PC-3 (cell line): ENCODE measurements around the gene KCTD11. TPM values are rescaled to one million over a fixed set of nuclear protein-coding genes. Genes with fewer than 3 reads are reported as not detected.
"Not testable (repeated sequence)": the region's sequence is repeated elsewhere in the genome, so short reads cannot be mapped to it uniquely, and the experiment has no call there.

Experiments used
- ATAC-seq: fragments of 200-7000 bp; cut with Tn5 transposase; 2 replicates; pipeline ENCODE4 v1.9.1; 2020; ENCODE audit warnings: mild to moderate bottlenecking, moderate library complexity
- BruUV-seq: library from RNA; stranded (reverse); fragments of 400-500 nt; replicated peaks from 2 replicates; lab custom pipeline; 2021; lab: Mats Ljungman, UMichigan
- CTCF ChIA-PET: fragments of 300-600 bp; sonication (Branson Sonifier 250); formaldehyde crosslinking; loops from one replicate; lab custom pipeline; 2022; ENCODE audit warnings: antibody characterized with exemption; lab: Charles Lee
- POLR2A ChIA-PET: fragments of 300-600 bp; sonication (Branson Sonifier 250); formaldehyde crosslinking; loops from one replicate; lab custom pipeline; 2022; ENCODE audit warnings: antibody characterized with exemption; ENCODE audit not compliant: unreplicated experiment; lab: Charles Lee
- DNase-seq: peaks from one replicate; pipeline ENCODE4 v3.0.0-alpha.2; 2015
- H2AFZ ChIP-seq: fragments of 300-600 bp; sonication (generic); 2 replicates; pipeline ENCODE4 v1.6.0; 2016; ENCODE audit warnings: antibody characterized with exemption, low read length
- H3F3A ChIP-seq: fragments of 300-600 bp; sonication (generic); one replicate; pipeline ENCODE4 v1.6.0; 2017; ENCODE audit warnings: antibody characterized with exemption, low read length, control low read depth, mild to moderate bottlenecking; ENCODE audit not compliant: unreplicated experiment
- H3K27ac ChIP-seq: fragments of 300-600 bp; sonication (generic); 2 replicates; pipeline ENCODE4 v1.5.1; 2016; ENCODE audit warnings: mild to moderate bottlenecking, low read length
- H3K27me3 ChIP-seq: fragments of 300-600 bp; sonication (generic); 2 replicates; pipeline ENCODE4 v1.6.1; 2016; ENCODE audit warnings: low read length, mixed read lengths
- H3K36me3 ChIP-seq: fragments of 300-600 bp; sonication (generic); 2 replicates; pipeline ENCODE4 v1.6.1; 2016; ENCODE audit warnings: low read depth, mixed run types, low read length, mixed read lengths
- H3K4me1 ChIP-seq: fragments of 300-600 bp; sonication (generic); 2 replicates; pipeline ENCODE4 v1.5.1; 2016; ENCODE audit warnings: low read length; ENCODE audit not compliant: insufficient read depth
- H3K4me2 ChIP-seq: fragments of 300-600 bp; sonication (generic); 2 replicates; pipeline ENCODE4 v1.6.0; 2016; ENCODE audit warnings: low read length
- H3K4me3 ChIP-seq: fragments of 300-600 bp; sonication (generic); 2 replicates; pipeline ENCODE4 v1.5.1; 2016; ENCODE audit warnings: mild to moderate bottlenecking, low read length, mixed read lengths
- H3K79me2 ChIP-seq: fragments of 300-600 bp; sonication (generic); 2 replicates; pipeline ENCODE4 v1.6.1; 2017; ENCODE audit warnings: low read length, mixed read lengths
- H3K9ac ChIP-seq: fragments of 300-600 bp; sonication (generic); 2 replicates; pipeline ENCODE4 v1.6.0; 2016; ENCODE audit warnings: mild to moderate bottlenecking, low read length
- H3K9me2 ChIP-seq: fragments of 300-600 bp; sonication (generic); replicated peaks from 2 replicates; pipeline ENCODE4 v1.6.1; 2016; ENCODE audit warnings: mixed run types, low read length, mixed read lengths
- H3K9me3 ChIP-seq: fragments of 300-600 bp; sonication (generic); 2 replicates; pipeline ENCODE4 v1.6.1; 2016; ENCODE audit warnings: low read length, mixed read lengths
- H4K20me1 ChIP-seq: fragments of 300-600 bp; sonication (generic); 2 replicates; pipeline ENCODE4 v1.6.1; 2016; ENCODE audit warnings: low read length, mixed read lengths
- EZH2 ChIP-seq: fragments of 300-600 bp; sonication (generic); IDR thresholded peaks from one replicate; pipeline ENCODE4 v1.6.1; 2017; ENCODE audit warnings: antibody characterized with exemption, mild to moderate bottlenecking, low read length; ENCODE audit not compliant: unreplicated experiment
- EZH2phosphoT487 ChIP-seq: fragments of 300-600 bp; sonication (generic); IDR thresholded peaks from 2 replicates; pipeline ENCODE4 v1.6.1; 2018; ENCODE audit warnings: mild to moderate bottlenecking, antibody characterized with exemption, low read length, borderline replicate concordance
- intact Hi-C: fragments of 100-400 bp; cut with micrococcal nuclease; formaldehyde crosslinking; loops from 2 replicates; pipeline ENCODE4 v1.9.0; 2023
- total RNA-seq: library from RNA; depleted of rRNA; stranded (reverse); fragments of >200 nt; gene quantifications from 2 replicates; pipeline ENCODE4 v1.2.3, GENCODE V29; 2014
- TF ChIP-seq, protein P1 (sequence below): fragments of 300-600 bp; sonication (generic); conservative IDR thresholded peaks from 2 replicates; pipeline ENCODE4 v1.5.1; 2017; ENCODE audit warnings: antibody characterized with exemption, low read depth, mild to moderate bottlenecking, low read length

KCTD11 gene
- total RNA-seq, 1 experiment from 2014 or later: 7.0 TPM

DNA sequence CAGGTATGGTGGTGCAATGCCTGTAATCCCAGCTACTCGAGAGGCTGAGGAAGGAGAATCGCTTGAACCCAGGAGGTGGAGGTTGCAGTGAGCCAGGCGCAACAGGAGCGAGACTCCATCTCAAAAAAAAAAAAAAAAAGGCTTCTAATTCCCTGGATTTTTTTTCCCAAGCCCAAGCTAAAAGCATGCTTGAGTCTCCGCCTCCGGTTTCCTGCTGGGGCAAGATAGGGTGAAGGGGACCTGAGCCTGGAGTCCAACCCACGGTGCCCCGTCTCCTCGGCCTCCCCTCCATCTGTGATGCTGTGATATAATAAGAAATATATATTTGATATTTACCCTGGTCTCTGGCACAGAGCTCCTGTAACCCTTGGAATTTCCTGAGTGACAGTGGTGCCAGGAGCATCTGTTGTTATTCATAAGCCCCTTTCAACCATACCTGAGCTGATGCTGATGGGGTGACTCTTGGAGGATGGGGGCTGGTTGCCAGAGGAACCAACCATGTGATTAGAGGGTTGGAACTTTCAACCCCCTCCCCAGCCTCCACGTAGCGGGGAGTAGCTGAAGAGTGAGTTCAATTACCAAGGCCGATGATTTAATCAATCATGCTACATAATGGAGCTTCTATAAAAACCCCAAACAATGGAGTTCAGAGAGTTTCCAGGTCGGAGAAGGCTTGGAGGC lies 16.1 kb downstream of the KCTD11 start:
- H3K27me3 ChIP-seq: no peaks in the 10 kb centered on the region
- TF ChIP-seq EZH2phosphoT487 (no peak), EZH2 (no peak)
- TF ChIP-seq, protein P1, sequence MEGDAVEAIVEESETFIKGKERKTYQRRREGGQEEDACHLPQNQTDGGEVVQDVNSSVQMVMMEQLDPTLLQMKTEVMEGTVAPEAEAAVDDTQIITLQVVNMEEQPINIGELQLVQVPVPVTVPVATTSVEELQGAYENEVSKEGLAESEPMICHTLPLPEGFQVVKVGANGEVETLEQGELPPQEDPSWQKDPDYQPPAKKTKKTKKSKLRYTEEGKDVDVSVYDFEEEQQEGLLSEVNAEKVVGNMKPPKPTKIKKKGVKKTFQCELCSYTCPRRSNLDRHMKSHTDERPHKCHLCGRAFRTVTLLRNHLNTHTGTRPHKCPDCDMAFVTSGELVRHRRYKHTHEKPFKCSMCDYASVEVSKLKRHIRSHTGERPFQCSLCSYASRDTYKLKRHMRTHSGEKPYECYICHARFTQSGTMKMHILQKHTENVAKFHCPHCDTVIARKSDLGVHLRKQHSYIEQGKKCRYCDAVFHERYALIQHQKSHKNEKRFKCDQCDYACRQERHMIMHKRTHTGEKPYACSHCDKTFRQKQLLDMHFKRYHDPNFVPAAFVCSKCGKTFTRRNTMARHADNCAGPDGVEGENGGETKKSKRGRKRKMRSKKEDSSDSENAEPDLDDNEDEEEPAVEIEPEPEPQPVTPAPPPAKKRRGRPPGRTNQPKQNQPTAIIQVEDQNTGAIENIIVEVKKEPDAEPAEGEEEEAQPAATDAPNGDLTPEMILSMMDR: no peak
- no peak overlapping the region for H3K9ac ChIP-seq
- no peaks in the 10 kb centered on the region for H3K79me2 ChIP-seq
- no peak for ATAC-seq
- H3K27ac ChIP-seq: no peak overlapping the region
- no peaks in the 10 kb centered on the region for H3K36me3 ChIP-seq
- no peak for DNase-seq
- POLR2A ChIA-PET: no interaction called here
- no peak overlapping the region for H3K4me3 ChIP-seq
- intact Hi-C loops: no loop called here
- no peaks in the 10 kb centered on the region for H3K4me1 ChIP-seq
- no peaks in the 10 kb centered on the region for H3F3A ChIP-seq
- no peaks in the 10 kb centered on the region for H3K9me3 ChIP-seq
- no peak overlapping the region for H2AFZ ChIP-seq
- no peaks in the 10 kb centered on the region for H3K9me2 ChIP-seq
- BruUV-seq: no TSS peak
- H3K4me2 ChIP-seq: no peak overlapping the region
- CTCF ChIA-PET: no interaction called here
- H4K20me1 ChIP-seq: no peaks in the 10 kb centered on the region

DNA sequence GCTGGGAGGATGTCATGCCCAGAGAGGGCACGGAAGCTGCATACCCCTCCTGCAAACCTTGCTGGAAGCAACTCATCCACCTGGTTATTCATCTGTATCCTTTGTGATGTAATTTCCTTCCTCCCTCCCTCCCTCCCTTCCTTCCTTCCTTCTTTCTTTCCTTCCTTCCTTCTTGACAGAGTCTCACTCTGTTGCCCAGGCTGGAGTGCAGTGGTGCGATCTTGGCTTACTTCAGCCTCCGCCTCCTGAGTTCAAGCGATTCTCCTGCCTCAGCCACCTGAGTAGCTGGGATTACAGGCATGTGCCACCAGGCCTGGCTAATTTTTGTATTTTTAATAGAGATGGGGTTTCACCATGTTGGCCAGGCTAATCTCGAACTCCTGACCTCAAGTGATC lies 16.6 kb downstream of the KCTD11 start:
- H3K4me3 ChIP-seq, BruUV-seq, H3K79me2 ChIP-seq, DNase-seq, H3K27me3 ChIP-seq, H4K20me1 ChIP-seq, ATAC-seq, H3K27ac ChIP-seq, H3F3A ChIP-seq, H3K4me1 ChIP-seq, POLR2A ChIA-PET, H3K9me3 ChIP-seq, H3K36me3 ChIP-seq, H2AFZ ChIP-seq, H3K9me2 ChIP-seq, CTCF ChIA-PET, H3K9ac ChIP-seq, intact Hi-C loops, H3K4me2 ChIP-seq: not testable (repeated sequence)

DNA sequence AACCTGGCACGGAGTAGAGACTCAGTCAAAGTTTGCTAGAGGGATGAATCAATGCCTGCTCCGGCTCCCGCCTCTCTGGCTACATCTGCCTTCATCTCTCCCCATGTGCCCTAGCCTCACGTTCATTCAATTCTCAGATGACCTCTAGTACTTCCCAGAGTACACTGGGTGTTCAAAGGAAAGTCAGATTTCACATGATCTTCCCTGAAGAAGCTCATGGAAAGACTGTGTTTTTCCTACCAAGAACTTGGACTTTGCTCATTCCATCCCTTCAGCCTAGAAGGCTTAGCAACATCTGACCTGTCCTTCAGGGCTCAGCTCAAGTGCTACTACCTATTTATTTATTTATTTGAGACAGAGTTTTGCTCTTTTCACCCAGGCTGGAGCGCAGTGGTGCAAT lies 17.9 kb downstream of the KCTD11 start:
- Histone ChIP-seq H2AFZ (no peak overlapping the region), H3K9me3 (no peaks in the 10 kb centered on the region), H3K9me2 (no peaks in the 10 kb centered on the region), H3K4me2 (no peak overlapping the region), H3K9ac (no peak overlapping the region), H3K4me3 (no peak overlapping the region), H3K36me3 (no peaks in the 10 kb centered on the region), H3F3A (no peaks in the 10 kb centered on the region), H3K27ac (no peak overlapping the region), H4K20me1 (no peaks in the 10 kb centered on the region), H3K4me1 (no peaks in the 10 kb centered on the region), H3K27me3 (no peaks in the 10 kb centered on the region), H3K79me2 (no peaks in the 10 kb centered on the region)
- no peak for ATAC-seq
- DNase-seq: no peak
- ChIA-PET POLR2A (interaction anchor here (0.6 kb wide), 1 partner anchor 19 kb away, joined by 3 read pairs; no protein-coding TSS in a partner anchor), CTCF (no interaction called here)
- intact Hi-C loops: no loop called here
- BruUV-seq: no TSS peak
- TF ChIP-seq EZH2phosphoT487 (no peak), EZH2 (no peak)
- TF ChIP-seq, protein P1: no peak
